Stimulated activated naive CD8-positive, alpha-beta T cell treated with anti-CD3 and anti-CD28 coated beads, Interleukin-15, Interleukin-2, amounts not matched to agents 100 ng/mL and 50 ng/mL, for 24 hours (primary cell): ENCODE data around the gene RCOR1.
"Not testable (repeated sequence)": the region's sequence is repeated elsewhere in the genome, so short reads cannot be mapped to it uniquely, and the experiment has no call there.

Source experiments
- H3K27ac Mint-ChIP-seq: one replicate; pipeline ENCODE4 v1.8.0; 2021; ENCODE audit warnings: mild to moderate bottlenecking, mixed read lengths
- H3K27me3 Mint-ChIP-seq: one replicate; pipeline ENCODE4 v1.8.0; 2021; ENCODE audit warnings: mixed read lengths
- H3K36me3 Mint-ChIP-seq: one replicate; pipeline ENCODE4 v1.8.0; 2021; ENCODE audit warnings: low read depth, mixed read lengths
- H3K4me1 Mint-ChIP-seq: one replicate; pipeline ENCODE4 v1.8.0; 2021; ENCODE audit warnings: low read depth, mixed read lengths
- H3K4me3 Mint-ChIP-seq: one replicate; pipeline ENCODE4 v1.8.0; 2021; ENCODE audit warnings: mild to moderate bottlenecking, mixed read lengths
- H3K9me3 Mint-ChIP-seq: one replicate; pipeline ENCODE4 v1.8.0; 2021; ENCODE audit warnings: mixed read lengths

The RCOR1 gene

GRCh38 chr14:102560458-102561261 is 31.8 kb upstream of the RCOR1 start:
- Mint-ChIP-seq H3K4me1 (peaks cover 4% of the 10 kb centered on the region), H3K27me3 (no peaks in the 10 kb centered on the region), H3K36me3 (no peaks in the 10 kb centered on the region), H3K4me3 (no peak overlapping the region), H3K9me3 (no peaks in the 10 kb centered on the region), H3K27ac (no peak overlapping the region)

GRCh38 chr14:102565331-102565887 is 27.0 kb upstream of the RCOR1 start:
- Mint-ChIP-seq H3K4me1 (peaks cover 17% of the 10 kb centered on the region), H3K27ac (peak overlapping the region; percentile 63), H3K9me3 (no peaks in the 10 kb centered on the region), H3K36me3 (no peaks in the 10 kb centered on the region), H3K4me3 (no peak overlapping the region), H3K27me3 (no peaks in the 10 kb centered on the region)

GRCh38 chr14:102565959-102566358 is 26.5 kb upstream of the RCOR1 start:
- no peak overlapping the region for H3K27ac Mint-ChIP-seq
- H3K4me3 Mint-ChIP-seq = no peak overlapping the region
- no peaks in the 10 kb centered on the region for H3K9me3 Mint-ChIP-seq
- no peaks in the 10 kb centered on the region for H3K36me3 Mint-ChIP-seq
- H3K27me3 Mint-ChIP-seq = no peaks in the 10 kb centered on the region
- peaks cover 17% of the 10 kb centered on the region for H3K4me1 Mint-ChIP-seq

- Mint-ChIP-seq H3K9me3 (no peaks in the 10 kb centered on the region), H3K4me1 (peaks cover 18% of the 10 kb centered on the region), H3K27me3 (no peaks in the 10 kb centered on the region), H3K36me3 (no peaks in the 10 kb centered on the region), H3K27ac (peak overlapping the region; percentile 85), H3K4me3 (peak overlapping the region; percentile 8)
Observed at GRCh38 chr14:102568115-102568614, 24.3 kb upstream of the RCOR1 start.

DNA sequence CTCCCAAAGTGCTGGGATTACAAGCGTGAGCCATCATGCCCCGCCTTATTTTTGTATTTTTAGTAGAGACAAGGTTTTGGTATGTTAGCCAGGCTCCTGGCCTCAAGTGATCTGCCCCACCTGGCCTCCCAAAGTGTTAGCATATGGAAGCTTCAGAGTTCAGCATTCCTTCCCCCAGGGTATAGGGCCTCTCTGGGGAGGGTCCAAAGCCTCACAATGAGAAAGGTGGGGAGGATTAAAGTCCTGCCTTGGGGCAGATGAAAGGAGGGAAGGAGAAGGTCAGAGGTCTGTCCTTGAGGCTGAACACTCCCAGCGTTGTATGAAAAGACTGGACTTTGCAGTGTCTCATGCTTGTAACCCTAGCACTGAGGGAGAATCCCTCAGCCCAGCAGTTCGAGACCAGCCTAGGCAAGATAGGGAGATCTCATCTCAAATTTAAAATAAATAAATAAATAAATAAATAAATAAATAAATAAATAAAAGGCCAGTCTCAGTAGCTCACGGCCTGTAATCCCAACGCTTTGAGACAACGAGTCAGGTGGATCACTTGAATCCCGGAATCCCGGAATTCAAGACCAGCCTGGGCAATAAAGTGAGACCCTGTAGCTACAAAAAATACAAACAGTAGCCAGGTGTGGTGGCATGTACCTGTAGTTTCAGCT is 22.0 kb upstream of the RCOR1 start:
- peaks cover 26% of the 10 kb centered on the region for H3K4me1 Mint-ChIP-seq
- no peak overlapping the region for H3K27ac Mint-ChIP-seq
- H3K27me3 Mint-ChIP-seq = no peaks in the 10 kb centered on the region
- no peaks in the 10 kb centered on the region for H3K9me3 Mint-ChIP-seq
- no peak overlapping the region for H3K4me3 Mint-ChIP-seq
- no peaks in the 10 kb centered on the region for H3K36me3 Mint-ChIP-seq

GRCh38 chr14:102571043-102571442 is 21.4 kb upstream of the RCOR1 start:
- H3K9me3 Mint-ChIP-seq = no peaks in the 10 kb centered on the region
- H3K4me3 Mint-ChIP-seq = no peak overlapping the region
- H3K27ac Mint-ChIP-seq = no peak overlapping the region
- no peaks in the 10 kb centered on the region for H3K36me3 Mint-ChIP-seq
- H3K4me1 Mint-ChIP-seq = peaks cover 23% of the 10 kb centered on the region
- H3K27me3 Mint-ChIP-seq = no peaks in the 10 kb centered on the region

DNA sequence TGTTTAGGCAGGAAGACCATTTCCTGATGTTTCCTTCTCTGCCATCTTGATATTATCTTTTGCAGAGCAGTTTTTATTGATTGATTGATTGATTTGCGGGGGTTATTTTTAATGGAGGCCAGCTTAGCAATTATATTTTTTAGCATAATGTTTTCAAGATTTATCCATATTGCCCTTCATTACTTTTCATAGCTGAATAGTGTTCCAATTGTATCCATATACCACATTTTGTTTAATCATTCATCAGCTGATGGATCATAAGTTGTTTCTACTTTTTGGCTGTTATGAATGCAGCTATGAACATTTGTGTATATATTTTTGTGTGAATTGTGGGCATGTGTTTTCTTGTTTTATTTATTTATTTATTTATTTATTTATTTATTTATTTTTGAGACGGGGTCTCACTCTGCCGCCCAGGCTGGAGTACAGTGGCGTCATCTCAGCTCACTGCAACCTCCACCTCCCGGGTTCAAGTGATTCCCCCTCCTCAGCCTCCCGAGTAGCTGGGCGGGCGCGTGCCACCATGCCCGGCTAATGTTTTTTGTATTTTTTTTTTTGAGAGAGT is 20.9 kb upstream of the RCOR1 start:
- no peak overlapping the region for H3K4me3 Mint-ChIP-seq
- no peak overlapping the region for H3K27ac Mint-ChIP-seq
- H3K27me3 Mint-ChIP-seq = no peaks in the 10 kb centered on the region
- H3K9me3 Mint-ChIP-seq = no peaks in the 10 kb centered on the region
- H3K36me3 Mint-ChIP-seq = no peaks in the 10 kb centered on the region
- peaks cover 23% of the 10 kb centered on the region for H3K4me1 Mint-ChIP-seq

- peaks cover 18% of the 10 kb centered on the region for H3K4me1 Mint-ChIP-seq
- not testable (repeated sequence) for H3K27me3 Mint-ChIP-seq, H3K36me3 Mint-ChIP-seq, H3K4me3 Mint-ChIP-seq, H3K9me3 Mint-ChIP-seq, H3K27ac Mint-ChIP-seq
Observed at GRCh38 chr14:102573161-102573560, 19.3 kb upstream of the RCOR1 start.

DNA sequence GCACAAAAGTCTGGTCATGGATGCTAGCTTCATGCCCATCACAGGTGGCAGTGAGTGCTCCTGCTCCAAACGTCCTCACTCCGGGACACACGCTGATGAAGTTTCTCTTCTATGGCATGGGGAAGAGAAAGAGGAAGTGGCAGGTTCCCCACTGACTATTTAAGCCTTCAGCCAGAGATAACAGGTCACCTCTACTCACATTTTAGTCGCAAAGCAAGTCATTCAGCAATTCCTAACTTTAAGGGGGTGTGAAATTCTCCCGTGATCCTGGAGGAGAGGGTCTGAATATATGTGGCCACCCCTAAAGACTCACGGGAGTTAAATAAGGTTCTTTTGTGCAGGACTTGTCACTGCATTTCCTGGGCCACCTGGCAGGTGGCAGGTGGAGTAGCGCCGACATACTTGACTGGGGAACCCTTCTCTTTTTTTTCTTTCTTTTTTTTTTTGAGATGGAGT is 18.8 kb upstream of the RCOR1 start:
- Mint-ChIP-seq H3K9me3 (no peaks in the 10 kb centered on the region), H3K36me3 (no peaks in the 10 kb centered on the region), H3K4me1 (peaks cover 14% of the 10 kb centered on the region), H3K27ac (no peak overlapping the region), H3K4me3 (no peak overlapping the region), H3K27me3 (no peaks in the 10 kb centered on the region)

- Mint-ChIP-seq H3K4me1 (peaks cover 11% of the 10 kb centered on the region), H3K36me3 (no peaks in the 10 kb centered on the region), H3K27ac (no peak overlapping the region), H3K4me3 (no peak overlapping the region), H3K9me3 (no peaks in the 10 kb centered on the region), H3K27me3 (no peaks in the 10 kb centered on the region)
Observed at GRCh38 chr14:102574281-102575159, 17.9 kb upstream of the RCOR1 start.

DNA sequence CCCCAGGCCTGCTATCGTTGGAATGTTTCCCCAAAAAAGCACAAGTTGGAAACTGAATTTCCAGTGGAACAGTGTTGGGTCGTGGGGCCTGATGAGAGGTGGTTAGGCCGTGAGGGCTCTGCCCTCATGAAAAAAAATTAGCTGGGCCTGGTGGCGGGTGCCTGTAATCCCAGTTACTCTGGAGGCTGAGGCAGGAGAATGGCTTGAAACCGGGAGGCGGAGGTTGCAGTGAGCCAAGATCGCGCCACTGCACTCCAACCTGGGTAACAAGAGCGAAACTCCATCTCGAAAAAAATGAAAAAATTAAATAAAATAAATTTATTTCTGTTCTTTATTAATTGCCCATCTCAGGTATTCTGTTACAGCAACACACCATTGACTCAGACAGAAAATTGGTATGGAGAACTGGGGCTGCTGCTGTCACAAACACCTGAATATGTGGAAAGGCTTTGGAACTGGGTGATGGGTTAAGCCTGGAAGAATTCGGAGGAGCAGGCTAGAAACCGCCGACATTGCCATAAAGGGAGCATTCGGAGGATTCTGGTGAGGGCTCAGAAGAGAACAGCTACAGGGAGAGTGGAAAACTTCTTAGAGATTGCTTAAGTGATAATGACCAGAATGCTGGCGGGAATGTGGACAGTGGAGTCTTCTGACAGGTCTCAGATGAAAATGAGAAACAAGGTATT is 17.1 kb upstream of the RCOR1 start:
- no peaks in the 10 kb centered on the region for H3K27me3 Mint-ChIP-seq
- peaks cover 11% of the 10 kb centered on the region for H3K4me1 Mint-ChIP-seq
- H3K4me3 Mint-ChIP-seq = no peak overlapping the region
- H3K36me3 Mint-ChIP-seq = no peaks in the 10 kb centered on the region
- H3K9me3 Mint-ChIP-seq = no peaks in the 10 kb centered on the region
- H3K27ac Mint-ChIP-seq = no peak overlapping the region

DNA sequence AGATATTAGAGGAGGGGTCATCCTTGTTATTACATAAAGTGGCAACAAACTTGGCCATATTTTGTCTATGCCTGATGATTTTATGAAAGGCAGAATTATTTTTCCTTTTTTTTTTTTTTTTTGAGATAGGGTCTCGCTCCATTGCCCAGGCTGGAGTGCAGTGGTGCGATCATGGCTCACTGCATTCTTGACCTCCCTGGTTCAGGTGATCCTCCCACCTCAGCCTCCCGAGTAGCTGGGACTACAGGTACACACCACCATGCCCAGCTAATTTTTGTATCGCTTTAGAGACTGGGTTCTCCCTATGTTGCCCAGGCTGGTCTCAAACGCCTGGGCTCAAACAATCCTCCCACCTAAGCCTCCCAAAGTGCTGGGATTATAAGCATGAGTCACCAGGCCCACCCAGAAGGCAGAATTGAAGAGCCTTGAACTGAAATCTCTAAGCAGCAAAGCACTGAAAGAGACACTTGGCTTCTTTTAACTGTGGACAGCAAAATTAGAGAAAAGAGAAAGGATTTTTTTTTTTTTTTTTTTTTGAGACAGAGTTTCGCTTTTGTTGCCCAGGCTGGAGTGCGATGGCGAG is 16.5 kb upstream of the RCOR1 start:
- H3K9me3 Mint-ChIP-seq, H3K27ac Mint-ChIP-seq, H3K36me3 Mint-ChIP-seq, H3K4me3 Mint-ChIP-seq, H3K27me3 Mint-ChIP-seq: not testable (repeated sequence)
- peaks cover 11% of the 10 kb centered on the region for H3K4me1 Mint-ChIP-seq

GRCh38 chr14:102578821-102579220 is 13.6 kb upstream of the RCOR1 start:
- Mint-ChIP-seq H3K36me3 (no peaks in the 10 kb centered on the region), H3K9me3 (no peaks in the 10 kb centered on the region), H3K27me3 (no peaks in the 10 kb centered on the region), H3K27ac (no peak overlapping the region), H3K4me3 (no peak overlapping the region), H3K4me1 (peaks cover 4% of the 10 kb centered on the region)
